ENCODE measurements around the gene ZCCHC10.
"Not testable (repeated sequence)": the region's sequence is repeated elsewhere in the genome, so short reads cannot be mapped to it uniquely, and the experiment has no call there.

Gene ZCCHC10

DNA sequence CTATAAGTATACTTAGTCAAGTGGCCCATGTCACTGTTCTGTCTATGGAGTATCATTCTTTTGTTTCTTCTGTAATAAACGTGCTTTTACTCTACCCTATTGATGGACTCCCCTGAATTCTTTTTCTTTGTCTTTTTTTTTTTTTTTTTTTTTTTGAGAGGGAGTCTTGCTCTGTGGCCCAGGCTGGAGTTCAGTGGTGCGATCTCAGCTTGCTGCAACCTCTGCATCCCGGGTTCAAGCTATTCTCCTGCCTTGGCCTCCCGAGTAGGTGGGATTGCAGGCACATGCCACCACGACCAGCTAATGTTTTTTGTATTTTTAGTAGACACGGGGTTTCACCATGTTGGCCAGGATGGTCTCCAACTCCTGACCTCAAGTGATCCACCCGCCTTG lies 53.9 kb downstream of the ZCCHC10 start:
- DNase-seq: not testable (repeated sequence)

DNA sequence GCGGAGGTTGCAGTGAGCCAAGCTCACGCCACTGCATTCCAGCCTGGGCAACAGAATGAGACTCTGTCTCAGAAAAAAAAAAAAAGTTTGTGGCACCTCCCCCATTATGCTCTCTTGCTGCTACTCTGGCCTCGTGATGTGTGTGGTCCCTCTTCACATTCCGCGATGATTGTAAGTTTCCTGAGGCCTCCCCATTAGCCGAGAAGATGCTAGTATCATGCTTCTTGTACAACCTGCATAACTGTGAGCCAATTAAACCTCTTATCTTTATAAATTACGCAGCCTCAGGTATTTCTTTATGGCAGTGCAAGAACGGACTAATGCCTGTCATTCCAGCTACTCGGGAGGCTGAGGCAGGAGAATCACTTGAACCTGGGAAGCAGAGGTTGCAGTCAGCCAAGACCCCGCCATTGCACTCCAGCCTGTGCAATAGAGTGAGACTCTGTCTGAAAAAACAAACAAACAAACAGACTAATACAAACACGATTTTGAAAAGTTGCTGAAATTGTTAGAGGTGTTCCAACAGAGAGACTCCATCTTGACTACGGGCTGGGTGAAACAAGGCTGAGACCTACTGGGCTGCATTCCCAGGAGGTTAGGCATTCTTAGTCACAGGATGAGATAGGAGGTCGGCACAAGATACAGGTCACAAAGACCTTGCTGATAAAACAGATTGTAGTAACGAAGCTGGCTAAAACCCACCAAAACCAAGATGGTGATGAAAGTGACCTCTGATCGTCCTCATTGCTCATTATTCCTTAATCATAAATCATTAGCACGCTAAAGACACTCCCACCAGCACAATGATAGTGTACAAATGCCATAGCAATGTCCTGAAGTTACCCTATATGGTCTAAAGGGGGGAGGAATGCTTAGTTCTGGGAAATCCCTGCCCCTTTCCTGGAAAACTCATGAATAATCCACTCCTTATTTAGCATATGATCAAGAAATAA lies 54.6 kb downstream of the ZCCHC10 start:
- DNase-seq: no peak

DNA sequence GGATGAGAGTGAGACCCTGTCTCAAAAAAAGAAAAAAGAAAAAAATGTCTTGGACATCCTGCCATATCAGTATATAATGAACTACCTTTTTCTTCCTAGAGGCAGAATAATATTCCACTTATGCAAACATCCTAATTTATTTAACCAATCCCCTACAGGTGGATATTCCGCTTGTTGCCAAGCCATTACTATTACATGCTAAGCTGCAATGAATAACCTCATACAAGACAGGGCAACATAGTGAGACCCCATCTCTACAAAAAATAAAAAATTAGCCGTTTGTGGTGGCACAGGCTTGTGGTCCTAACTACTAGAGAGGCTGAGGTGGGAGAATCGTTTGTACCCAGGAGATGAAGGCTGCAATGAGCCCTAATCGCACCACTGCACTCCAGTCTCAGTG lies 61.2 kb downstream of the ZCCHC10 start:
- no peak for DNase-seq

DNA sequence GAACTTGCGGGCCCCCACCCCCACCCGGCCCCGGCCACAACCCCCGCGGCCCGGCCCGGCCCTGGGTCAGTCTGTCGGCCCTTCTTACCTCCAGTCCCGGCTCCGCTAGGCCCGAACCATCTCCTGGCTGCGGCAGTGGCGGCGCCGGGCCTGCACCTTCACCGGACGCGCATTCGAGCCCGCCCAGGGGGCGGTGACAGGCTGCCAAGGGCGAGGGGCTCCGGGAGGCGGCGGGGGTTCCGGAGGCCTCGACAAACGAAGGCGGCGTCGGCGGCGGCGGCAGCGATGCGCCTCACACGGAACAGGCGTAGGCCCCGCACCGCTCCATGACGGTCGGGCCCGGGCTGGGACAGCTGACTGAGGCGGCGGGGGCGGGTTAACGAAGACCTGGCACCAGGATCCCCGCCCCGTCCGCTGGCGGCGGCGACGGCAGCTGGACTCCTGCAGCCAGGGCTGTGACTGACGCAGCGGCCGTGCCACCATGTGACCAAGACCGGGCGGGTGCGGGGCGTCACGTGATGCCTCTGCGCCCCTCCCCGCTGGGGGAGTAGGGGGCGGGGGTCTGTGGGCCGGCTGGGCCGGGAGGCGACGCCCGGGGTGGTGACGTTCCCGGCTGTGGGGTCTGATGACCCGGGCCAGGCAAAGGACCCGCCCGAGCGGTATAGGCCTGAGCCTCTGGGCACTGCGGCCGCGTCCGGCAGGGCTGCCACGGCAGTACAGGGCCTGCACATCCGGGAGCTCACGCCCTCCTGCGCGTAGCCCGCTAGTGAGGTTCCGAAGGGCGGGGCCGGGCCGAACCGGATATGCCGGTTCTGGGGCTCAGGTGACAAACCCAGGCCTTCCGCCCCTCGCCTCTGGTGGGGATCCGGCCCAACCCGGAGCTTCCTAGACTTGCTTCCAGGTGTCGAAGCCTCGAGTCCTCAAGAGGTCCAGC lies 62.9 kb downstream of the ZCCHC10 start, which contains the start of gene AFF4:
TSS of gene AFF4 (minus strand) at position 464 of the 934 bp plus-strand sequence. CDS start 26,445 bp downstream, outside the sequence.
- DNase-seq: peak; percentile 96 to 97

DNA sequence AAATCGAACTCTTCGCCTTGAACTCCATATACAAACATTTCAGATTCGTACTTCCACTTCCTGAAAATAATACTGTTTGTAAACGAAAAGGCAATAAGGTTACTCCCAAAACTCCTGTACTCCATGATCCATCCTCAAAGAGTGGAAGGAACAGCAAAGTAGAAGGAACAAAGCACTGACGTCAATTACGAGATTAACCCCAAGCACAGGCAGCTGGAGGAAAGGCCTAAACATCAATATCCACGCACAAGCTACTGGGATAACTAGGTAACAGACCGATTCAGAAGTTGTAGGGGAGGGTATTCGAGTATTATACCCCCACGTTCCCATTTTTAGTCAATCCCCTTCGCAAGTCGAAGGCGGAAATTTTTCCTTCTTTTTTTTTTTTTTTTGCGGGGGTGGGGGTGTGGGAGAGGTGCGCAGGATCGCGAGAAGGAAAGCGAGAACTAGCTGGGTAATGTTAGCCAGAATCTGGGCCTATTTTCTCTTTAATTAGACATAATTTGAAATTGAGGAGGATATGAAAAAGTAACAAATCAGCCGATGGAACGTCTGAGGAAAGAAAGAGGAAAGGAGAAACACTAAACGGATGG lies 63.8 kb downstream of the ZCCHC10 start:
- DNase-seq: peak; percentile 39 to 74

DNA sequence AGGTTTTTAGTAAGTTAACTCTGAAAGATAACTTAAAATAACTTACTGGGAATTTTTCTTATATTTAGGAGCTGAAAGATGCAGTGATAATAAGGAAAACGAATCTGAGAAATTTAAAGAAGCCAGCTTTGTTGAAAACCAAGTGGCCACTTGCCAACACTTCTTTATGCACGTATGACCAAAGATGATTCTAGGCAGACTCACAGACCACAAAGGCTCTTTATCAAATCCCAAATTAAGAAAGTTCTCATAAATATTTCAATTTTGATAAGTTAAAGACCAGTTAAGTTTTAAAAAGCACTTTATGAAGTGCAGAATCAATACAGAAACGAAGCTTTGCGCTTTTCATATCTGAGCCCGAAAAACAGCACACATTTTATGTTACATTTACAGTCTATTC lies 64.5 kb downstream of the ZCCHC10 start:
- no peak for DNase-seq

DNA sequence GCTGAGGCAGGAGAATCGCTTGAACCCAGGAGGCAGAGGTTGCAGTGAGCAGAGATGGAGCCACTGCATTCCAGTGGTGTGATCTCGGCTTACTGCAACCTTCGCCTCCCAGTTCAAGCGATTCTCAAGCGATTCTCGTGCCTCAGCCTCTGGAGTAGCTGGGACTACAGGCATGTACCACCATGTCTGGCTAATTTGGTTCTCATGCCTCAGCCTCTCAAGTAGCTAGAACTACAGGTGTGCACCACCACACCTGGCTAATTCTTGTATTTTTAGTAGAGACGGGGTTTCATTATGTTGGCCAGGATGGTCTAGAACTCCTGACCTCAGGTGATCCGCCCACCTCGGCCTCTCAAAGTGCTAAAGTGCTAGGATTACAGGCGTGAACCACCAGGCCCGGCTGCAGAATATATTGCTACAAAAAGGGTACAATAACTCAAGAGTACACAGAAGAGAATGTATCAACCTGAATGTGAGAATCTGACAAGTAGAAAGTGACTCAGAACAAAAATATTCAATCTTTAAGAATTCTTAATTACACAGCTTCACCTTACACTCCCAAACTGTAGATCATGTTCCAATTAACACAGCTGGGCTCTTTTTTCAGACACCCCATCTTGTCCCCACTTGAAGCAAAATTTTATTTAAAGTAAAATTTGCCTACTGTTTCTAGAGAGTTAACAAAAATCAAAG lies 65.1 kb downstream of the ZCCHC10 start:
- DNase-seq: not testable (repeated sequence)

DNA sequence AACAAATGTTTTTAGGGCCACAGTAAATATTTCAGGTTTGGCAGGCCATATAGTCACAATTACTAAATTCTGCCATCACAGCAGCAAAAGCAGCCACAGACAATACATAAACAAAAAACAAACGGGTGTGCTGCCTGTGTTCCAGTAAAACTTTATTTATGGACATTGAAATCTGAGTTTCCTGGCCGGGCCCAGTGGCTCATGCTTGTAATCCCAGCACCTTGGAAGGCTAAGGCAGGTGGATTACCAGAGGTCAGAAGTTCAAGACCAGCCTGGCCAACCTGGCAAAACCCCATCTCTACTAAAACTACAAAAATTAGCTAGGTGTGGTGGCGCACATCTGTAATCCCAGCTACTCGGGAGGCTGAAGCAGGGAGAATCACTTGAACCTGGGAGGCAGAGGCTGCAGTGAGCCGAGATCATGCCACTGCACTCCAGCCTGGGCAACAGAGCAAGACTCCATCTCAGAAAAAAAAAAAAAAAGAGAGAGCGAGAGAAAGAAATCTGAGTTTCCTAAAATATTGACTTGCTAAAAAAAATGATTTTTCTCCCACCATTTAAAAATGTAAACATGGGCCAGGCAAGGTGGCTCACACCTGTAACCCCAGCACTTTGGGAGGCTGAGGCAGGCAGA lies 70.1 kb downstream of the ZCCHC10 start:
- DNase-seq: not testable (repeated sequence)

DNA sequence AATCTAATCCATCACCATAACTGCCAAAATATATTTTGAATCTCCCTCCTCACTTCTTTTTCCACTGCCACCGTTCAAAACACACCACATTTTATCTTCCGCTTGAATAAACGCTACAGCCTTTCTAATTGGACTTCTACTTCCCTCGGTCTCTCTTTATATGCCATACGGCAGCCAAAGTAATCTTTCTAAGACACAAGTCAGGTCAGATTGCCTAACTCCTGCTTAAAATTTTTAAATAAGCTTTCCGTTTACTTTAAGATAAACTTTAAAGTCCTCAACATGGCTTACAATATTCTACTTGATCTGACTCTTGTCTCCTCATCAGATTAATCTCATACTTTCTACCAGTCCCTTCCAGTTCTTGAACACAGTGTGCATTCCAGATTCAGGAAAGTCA lies 72.6 kb downstream of the ZCCHC10 start:
- DNase-seq: no peak

DNA sequence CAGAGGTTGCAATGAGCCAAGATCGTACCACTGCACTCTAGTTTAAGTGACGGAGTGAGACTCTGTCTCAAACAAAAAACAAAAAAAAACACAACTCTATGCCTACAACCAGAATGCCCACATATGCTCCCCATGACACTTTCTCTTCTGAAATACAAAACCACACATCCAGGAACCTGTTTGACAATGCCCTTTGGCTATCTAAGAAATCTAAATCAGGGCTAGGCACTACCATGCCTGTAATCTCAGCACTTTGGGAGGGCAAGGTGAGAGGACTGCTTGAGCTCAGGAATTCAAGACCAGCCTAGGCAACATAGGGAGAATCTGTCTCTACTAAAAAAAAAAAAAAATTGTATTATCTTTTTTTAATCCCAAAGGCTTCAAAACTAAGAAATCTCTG lies 73.5 kb downstream of the ZCCHC10 start:
- DNase-seq: no peak

DNA sequence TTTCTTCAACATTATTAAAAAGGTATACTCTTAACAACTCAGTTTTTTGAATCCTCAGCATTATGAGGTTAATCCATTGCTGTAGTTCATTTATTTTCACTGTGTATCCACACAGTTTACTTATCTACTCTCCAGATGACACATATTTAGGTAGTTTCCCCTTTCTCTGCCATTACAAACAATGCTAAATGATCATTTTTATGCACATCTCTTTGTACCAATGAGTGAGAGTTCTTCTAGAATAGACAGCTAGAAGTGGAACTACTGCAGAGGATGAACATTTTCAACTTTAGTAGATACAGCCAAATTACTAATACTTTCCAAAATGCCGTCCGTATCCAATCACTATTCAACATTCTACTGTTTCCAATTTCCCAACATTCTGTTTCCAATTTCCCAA lies 74.5 kb downstream of the ZCCHC10 start:
- no peak for DNase-seq

DNA sequence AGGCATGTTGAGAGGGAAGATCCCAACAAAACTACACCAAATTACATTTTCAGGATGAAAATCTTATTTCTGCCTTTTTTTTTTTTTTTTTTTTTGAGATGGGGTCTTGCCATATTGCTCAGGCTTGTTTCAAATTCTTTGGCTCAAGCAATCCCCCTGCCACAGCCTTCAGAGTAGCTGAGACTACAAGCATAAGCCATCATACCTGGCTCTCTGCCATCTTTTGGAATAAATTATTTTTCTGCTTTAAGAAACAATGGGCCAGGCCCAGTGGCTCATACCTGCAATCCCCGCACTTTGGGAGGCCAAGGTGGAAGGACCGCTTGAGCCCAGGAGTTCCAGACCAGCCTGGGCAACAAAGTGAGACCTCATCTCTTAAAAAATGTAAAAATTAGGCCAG lies 77.2 kb downstream of the ZCCHC10 start:
- no peak for DNase-seq

DNA sequence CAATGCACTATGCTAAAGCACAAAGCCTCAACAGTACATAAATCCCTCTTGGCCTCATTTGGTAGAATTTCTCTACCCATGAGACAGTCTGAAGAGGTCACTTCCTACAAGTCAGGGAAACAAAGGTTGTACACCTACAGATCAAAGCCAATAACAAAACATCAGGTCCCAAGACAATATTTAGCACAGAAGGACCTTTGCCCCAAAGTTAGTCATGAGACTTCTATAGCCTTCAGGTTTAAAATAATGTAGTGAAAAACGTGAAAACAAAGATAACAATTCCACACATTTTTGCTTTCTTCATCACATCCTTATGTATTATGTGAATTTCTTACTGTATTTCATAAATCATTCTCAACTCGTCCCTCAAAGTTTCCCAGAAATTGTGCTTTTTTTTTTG lies 78.7 kb downstream of the ZCCHC10 start:
- DNase-seq: no peak
